ENCODE data around the gene VPS29.
"Not testable (repeated sequence)": the region's sequence is repeated elsewhere in the genome, so short reads cannot be mapped to it uniquely, and the experiment has no call there.

VPS29 gene

GRCh38 chr12:110501752-110502738 is at the start of gene VPS29, which contains the start of gene RAD9B:
Gene VPS29, minus strand, starts transcription at chr12:110502111. Its CDS starts 60 bp downstream, at chr12:110502051.
Gene RAD9B, plus strand, starts transcription at chr12:110502331. Its CDS starts 7 bp downstream, at chr12:110502338.
- FAIRE-seq: peak; percentile 93

- no peak for FAIRE-seq
These were observed 49.1 kb upstream of the VPS29 start for GRCh38 chr12:110550981-110551380.

GRCh38 chr12:110549716-110550115 is 47.8 kb upstream of the VPS29 start:
- no peak for FAIRE-seq

GRCh38 chr12:110548678-110549077 is 46.8 kb upstream of the VPS29 start:
- FAIRE-seq: no peak

- no peak for FAIRE-seq
These were observed 45.2 kb upstream of the VPS29 start for GRCh38 chr12:110547090-110547489.

- no peak for FAIRE-seq
These were observed 44.4 kb upstream of the VPS29 start for GRCh38 chr12:110546339-110546738.

- no peak for FAIRE-seq
These were observed 43.9 kb upstream of the VPS29 start for GRCh38 chr12:110545812-110546211.

GRCh38 chr12:110545259-110545658 is 43.3 kb upstream of the VPS29 start:
- not testable (repeated sequence) for FAIRE-seq

GRCh38 chr12:110543965-110544364 is 42.1 kb upstream of the VPS29 start:
- no peak for FAIRE-seq

GRCh38 chr12:110543252-110543959 is 41.5 kb upstream of the VPS29 start:
- no peak for FAIRE-seq

GRCh38 chr12:110540048-110540447 is 38.1 kb upstream of the VPS29 start:
- no peak for FAIRE-seq

GRCh38 chr12:110538869-110539622 is 37.1 kb upstream of the VPS29 start:
- FAIRE-seq: no peak

GRCh38 chr12:110537605-110538409 is 35.9 kb upstream of the VPS29 start:
- FAIRE-seq: no peak

GRCh38 chr12:110536834-110537604 is 35.1 kb upstream of the VPS29 start:
- FAIRE-seq: peak; percentile 44

GRCh38 chr12:110534811-110535210 is 32.9 kb upstream of the VPS29 start:
- FAIRE-seq: no peak

GRCh38 chr12:110533607-110534006 is 31.7 kb upstream of the VPS29 start:
- no peak for FAIRE-seq

- FAIRE-seq: no peak
These were observed 30.7 kb upstream of the VPS29 start for GRCh38 chr12:110532644-110533043.

- FAIRE-seq: no peak
These were observed 29.9 kb upstream of the VPS29 start for GRCh38 chr12:110531741-110532333.

- no peak for FAIRE-seq
These were observed 28.6 kb upstream of the VPS29 start for GRCh38 chr12:110530511-110530910.

GRCh38 chr12:110528277-110528839 is 26.4 kb upstream of the VPS29 start:
- no peak for FAIRE-seq

Measured in G401.6 (cell line).